NCI-H526 treated with DMSO at 0.1 percent for 48 hours (cell line): Measurements from ENCODE around the gene MMAB.
A peak's percentile ranks its signal among the peaks of the same experiment; 100 is the strongest.

Source experiments
- DNase-seq: peaks from one replicate; lab custom pipeline; 2025; lab: John Stamatoyannopoulos, UW

MMAB gene

GRCh38 chr12:109538191-109538863, 35.0 kb downstream of the MMAB start:
- DNase-seq: no peak

GRCh38 chr12:109537136-109537535, 36.2 kb downstream of the MMAB start:
- no peak for DNase-seq

GRCh38 chr12:109535863-109536250, 37.4 kb downstream of the MMAB start:
- DNase-seq: no peak

- no peak for DNase-seq
Measured at GRCh38 chr12:109535231-109535862, 38.0 kb downstream of the MMAB start.

GRCh38 chr12:109534456-109534855, 38.8 kb downstream of the MMAB start:
- no peak for DNase-seq

GRCh38 chr12:109533487-109533740, 39.9 kb downstream of the MMAB start:
- DNase-seq: no peak

- no peak for DNase-seq
Measured at GRCh38 chr12:109532721-109533486, 40.4 kb downstream of the MMAB start.

- DNase-seq: no peak
Measured at GRCh38 chr12:109531411-109531810, 41.9 kb downstream of the MMAB start.

GRCh38 chr12:109529691-109530640, 43.3 kb downstream of the MMAB start:
- no peak for DNase-seq

GRCh38 chr12:109527489-109528123, 45.7 kb downstream of the MMAB start:
- DNase-seq: no peak

- no peak for DNase-seq
Measured at GRCh38 chr12:109525279-109525585, 48.1 kb downstream of the MMAB start.

GRCh38 chr12:109524466-109525278, 48.6 kb downstream of the MMAB start:
- no peak for DNase-seq

GRCh38 chr12:109523504-109523903, 49.8 kb downstream of the MMAB start:
- no peak for DNase-seq

GRCh38 chr12:109523071-109523470, 50.2 kb downstream of the MMAB start:
- DNase-seq: no peak

- no peak for DNase-seq
Measured at GRCh38 chr12:109521831-109522230, 51.5 kb downstream of the MMAB start.

GRCh38 chr12:109519787-109520186, 53.5 kb downstream of the MMAB start:
- DNase-seq: no peak

GRCh38 chr12:109518820-109519665, 54.3 kb downstream of the MMAB start:
- peak; percentile 49 for DNase-seq

GRCh38 chr12:109517619-109518018, 55.7 kb downstream of the MMAB start:
- no peak for DNase-seq

- DNase-seq: no peak
Measured at GRCh38 chr12:109513977-109514376, 59.3 kb downstream of the MMAB start.

GRCh38 chr12:109513051-109513450, 60.3 kb downstream of the MMAB start:
- DNase-seq: no peak
